Natural killer cell (primary cell): ENCODE results near the gene DSCAML1. TPM values are rescaled to one million over a fixed set of nuclear protein-coding genes. Genes with fewer than 3 reads are reported as not detected.

Experiments used
- ATAC-seq, 3 donors: fragments of 150-1000 bp in 2 of 3; fragments of 200-7000 bp in 1 of 3; cut with Tn5 transposase; 1 replicate in 1 of 3; 2 replicates in 2 of 3; pipeline ENCODE4 v1.10.0; 2021; ENCODE audit warnings: mild to moderate bottlenecking in 2 of 3, moderate library complexity in 2 of 3
- DNase-seq, 2 donors: peaks; one replicate each; pipeline versions ENCODE4 v3.0.0 to v3.0.0-alpha.2; 2013 to 2021; ENCODE audit warnings: mixed read lengths in 1 of 2
- H3K27ac ChIP-seq: one replicate; pipeline ENCODE4 v1.5.1; 2013; ENCODE audit warnings: mild to moderate bottlenecking, low read length
- H3K27me3 ChIP-seq: one replicate; pipeline ENCODE4 v1.6.1; 2013; ENCODE audit warnings: low read length; ENCODE audit not compliant: control insufficient read depth, insufficient read depth
- H3K36me3 ChIP-seq: one replicate; pipeline ENCODE4 v1.6.1; 2013; ENCODE audit warnings: low read length; ENCODE audit not compliant: control insufficient read depth, insufficient read depth
- H3K4me1 ChIP-seq: one replicate; pipeline ENCODE4 v1.6.1; 2013; ENCODE audit warnings: low read length; ENCODE audit not compliant: control insufficient read depth, insufficient read depth
- H3K4me3 ChIP-seq: one replicate; pipeline ENCODE4 v1.5.1; 2013; ENCODE audit warnings: low read length
- H3K9me3 ChIP-seq: one replicate; pipeline ENCODE4 v1.6.1; 2013; ENCODE audit warnings: low read length; ENCODE audit not compliant: control insufficient read depth, insufficient read depth
- H3K27ac Mint-ChIP-seq, 2 donors: one replicate each; pipeline ENCODE4 v1.8.0; 2022; ENCODE audit warnings: mild to moderate bottlenecking in 2 of 2, mixed read lengths in 2 of 2, moderate library complexity in 1 of 2
- H3K27me3 Mint-ChIP-seq, 2 donors: one replicate each; pipeline ENCODE4 v1.8.0; 2022; ENCODE audit warnings: low read depth in 2 of 2, mixed read lengths in 2 of 2
- H3K36me3 Mint-ChIP-seq: one replicate; pipeline ENCODE4 v1.8.0; 2022; ENCODE audit warnings: mixed read lengths
- H3K4me1 Mint-ChIP-seq, 2 donors: one replicate each; pipeline ENCODE4 v1.8.0; 2022; ENCODE audit warnings: mixed read lengths in 2 of 2
- H3K4me3 Mint-ChIP-seq: one replicate; pipeline ENCODE4 v1.8.0; 2022; ENCODE audit warnings: mild to moderate bottlenecking, moderate library complexity, mixed read lengths
- H3K9me3 Mint-ChIP-seq, 2 donors: one replicate each; pipeline ENCODE4 v1.8.0; 2022; ENCODE audit warnings: mixed read lengths in 2 of 2
- CTCF ChIP-seq: fragments of 200-600 bp; IDR thresholded peaks from one replicate; pipeline ENCODE4 v1.8.0; 2022; ENCODE audit warnings: antibody characterized with exemption
- WGBS: methylation state at CpG from one replicate; pipeline ENCODE4 v1.1.7; 2013; ENCODE audit warnings: missing lambda C conversion rate; ENCODE audit not compliant: insufficient coverage; 5-methylcytosine and 5-hydroxymethylcytosine counted together
- intact Hi-C: fragments of 100-400 bp; cut with micrococcal nuclease; formaldehyde crosslinking; loops from one replicate; pipeline ENCODE4 v1.14.2; 2022
- total RNA-seq, 4 donors: library from RNA; stranded (reverse); fragments of 120-200 nt in 1 of 4; gene quantifications; one replicate each; pipeline versions ENCODE4 v1.2.3 to v1.2.4, GENCODE V29; 2013 to 2022

Gene DSCAML1
- total RNA-seq, 3 donors from 2014 or later (not counting 1 experiment from before 2014, with no cell fraction given), result 0.66 TPM; not detected in 2

GRCh38 chr11:117471776-117472175 lies 325.2 kb downstream of the DSCAML1 start:
- Histone ChIP-seq H3K9me3 (no peaks in the 10 kb centered on the region), H3K4me1 (no peaks in the 10 kb centered on the region), H3K27ac (no peak overlapping the region), H3K27me3 (no peaks in the 10 kb centered on the region), H3K36me3 (no peaks in the 10 kb centered on the region), H3K4me3 (no peak overlapping the region)
- intact Hi-C loops, result no loop called here
- Mint-ChIP-seq H3K27me3 (peaks cover 6 to 12% of the 10 kb centered on the region in 2 donors), H3K27ac (no peak overlapping the region), H3K36me3 (no peaks in the 10 kb centered on the region), H3K4me3 (no peak overlapping the region), H3K4me1 (no peaks in the 10 kb centered on the region), H3K9me3 (no peaks in the 10 kb centered on the region)
- ATAC-seq (no peak), DNase-seq (no peak)
- 86% methylated on average over 7 of the region's 7 CpGs for WGBS
- TF ChIP-seq CTCF, result no peak

GRCh38 chr11:117470576-117470975 lies 326.4 kb downstream of the DSCAML1 start:
- Histone ChIP-seq H3K27ac (no peak overlapping the region), H3K4me1 (no peaks in the 10 kb centered on the region), H3K36me3 (no peaks in the 10 kb centered on the region), H3K4me3 (no peak overlapping the region), H3K9me3 (no peaks in the 10 kb centered on the region), H3K27me3 (no peaks in the 10 kb centered on the region)
- H3K4me3 Mint-ChIP-seq, result no peak overlapping the region
- H3K27me3 Mint-ChIP-seq, result peaks cover 0 to 8% of the 10 kb centered on the region in 2 donors
- H3K27ac Mint-ChIP-seq, result no peak overlapping the region
- WGBS, result no CpG with 5 or more reads among the region's 2 CpGs
- DNase-seq (no peak), ATAC-seq (no peak)
- no peaks in the 10 kb centered on the region for H3K4me1 Mint-ChIP-seq
- intact Hi-C loops, result no loop called here
- H3K36me3 Mint-ChIP-seq, result no peaks in the 10 kb centered on the region
- no peaks in the 10 kb centered on the region for H3K9me3 Mint-ChIP-seq
- no peak for TF ChIP-seq CTCF

GRCh38 chr11:117468888-117469287 lies 328.1 kb downstream of the DSCAML1 start:
- Histone ChIP-seq H3K36me3 (no peaks in the 10 kb centered on the region), H3K4me1 (no peaks in the 10 kb centered on the region), H3K27me3 (no peaks in the 10 kb centered on the region), H3K27ac (no peak overlapping the region), H3K9me3 (no peaks in the 10 kb centered on the region), H3K4me3 (no peak overlapping the region)
- 91% methylated on average over 4 of the region's 4 CpGs for WGBS
- Mint-ChIP-seq H3K4me1 (no peaks in the 10 kb centered on the region), H3K9me3 (no peaks in the 10 kb centered on the region), H3K4me3 (no peak overlapping the region), H3K27ac (no peak overlapping the region), H3K36me3 (no peaks in the 10 kb centered on the region), H3K27me3 (peaks cover 0 to 3% of the 10 kb centered on the region in 2 donors)
- intact Hi-C loops, result no loop called here
- no peak for TF ChIP-seq CTCF
- no peak for ATAC-seq
- DNase-seq, result no peak

- no peak overlapping the region for H3K4me3 ChIP-seq
- no peak for ATAC-seq
- no peaks in the 10 kb centered on the region for H3K4me1 ChIP-seq
- Mint-ChIP-seq H3K9me3 (no peaks in the 10 kb centered on the region), H3K27ac (no peak overlapping the region), H3K27me3 (peaks cover 0 to 3% of the 10 kb centered on the region in 2 donors), H3K4me3 (no peak overlapping the region), H3K36me3 (no peaks in the 10 kb centered on the region), H3K4me1 (no peaks in the 10 kb centered on the region)
- no peaks in the 10 kb centered on the region for H3K27me3 ChIP-seq
- H3K9me3 ChIP-seq, result no peaks in the 10 kb centered on the region
- no peak for DNase-seq
- H3K36me3 ChIP-seq, result no peaks in the 10 kb centered on the region
- 73% methylated on average over 5 of the region's 5 CpGs for WGBS
- TF ChIP-seq CTCF, result no peak
- H3K27ac ChIP-seq, result no peak overlapping the region
- intact Hi-C loops, result no loop called here
Observed at GRCh38 chr11:117467770-117468169, 329.2 kb downstream of the DSCAML1 start.
